CD4-positive, alpha-beta memory T cell (primary cell): ENCODE measurements around the gene NPC2. TPM values are rescaled to one million over a fixed set of nuclear protein-coding genes. Genes with fewer than 3 reads are reported as not detected.
A peak's percentile ranks its signal among the peaks of the same experiment; 100 is the strongest.

Source experiments
- CTCF ChIA-PET: fragments of 350-600 bp; sonication (Branson Sonifier 250); formaldehyde crosslinking; loops from one replicate; lab custom pipeline; 2021; ENCODE audit warnings: inconsistent platforms; ENCODE audit not compliant: partially characterized antibody; lab: Charles Lee
- POLR2A ChIA-PET: fragments of 350-600 bp; sonication (Branson Sonifier 250); formaldehyde crosslinking; loops from one replicate; lab custom pipeline; 2021; ENCODE audit not compliant: partially characterized antibody; lab: Charles Lee
- DNase-seq, 5 donors: peaks; one replicate each; pipeline versions ENCODE4 v3.0.0 to v3.0.0-alpha.2; 2020 to 2022; ENCODE audit warnings: mixed read lengths in 1 of 5
- H3K27ac ChIP-seq: one replicate; pipeline ENCODE4 v1.7.0; 2013; ENCODE audit warnings: low read depth, low read length
- H3K27me3 ChIP-seq: 2 replicates; pipeline ENCODE4 v1.7.0; 2013; ENCODE audit warnings: mild to moderate bottlenecking, low read length, moderate library complexity; ENCODE audit not compliant: insufficient read depth
- H3K36me3 ChIP-seq: 2 replicates; pipeline ENCODE4 v1.7.0; 2013; ENCODE audit warnings: mild to moderate bottlenecking, low read length, moderate library complexity; ENCODE audit not compliant: insufficient read depth
- H3K4me1 ChIP-seq: 2 replicates; pipeline ENCODE4 v1.7.0; 2013; ENCODE audit warnings: mild to moderate bottlenecking, low read length, moderate library complexity; ENCODE audit not compliant: insufficient read depth
- H3K4me3 ChIP-seq, 2 donors: one replicate each; pipeline ENCODE4 v1.7.0; 2013; ENCODE audit warnings: low read length in 2 of 2, mild to moderate bottlenecking in 1 of 2
- H3K9me3 ChIP-seq, 2 donors: one replicate each; pipeline ENCODE4 v1.7.0; 2013; ENCODE audit warnings: low read length in 2 of 2, control low read depth in 1 of 2; ENCODE audit not compliant: control insufficient read depth in 1 of 2
- H3K27ac Mint-ChIP-seq, 7 donors: one replicate each; pipeline ENCODE4 v1.8.0; 2020 to 2021; ENCODE audit warnings: mixed read lengths in 7 of 7, mild to moderate bottlenecking in 6 of 7, inconsistent platforms in 3 of 7, moderate library complexity in 3 of 7
- H3K27me3 Mint-ChIP-seq, 2 donors: one replicate each; pipeline ENCODE4 v1.8.0; 2020 to 2021; ENCODE audit warnings: mixed read lengths in 2 of 2
- H3K36me3 Mint-ChIP-seq, 2 donors: one replicate each; pipeline ENCODE4 v1.8.0; 2020 to 2021; ENCODE audit warnings: mixed read lengths in 2 of 2, inconsistent platforms in 1 of 2, mild to moderate bottlenecking in 1 of 2
- H3K4me1 Mint-ChIP-seq, 4 donors: one replicate each; pipeline ENCODE4 v1.8.0; 2020 to 2021; ENCODE audit warnings: mixed read lengths in 4 of 4, mild to moderate bottlenecking in 1 of 4
- H3K4me3 Mint-ChIP-seq, 8 donors: one replicate each; pipeline ENCODE4 v1.8.0; 2020 to 2021; ENCODE audit warnings: mixed read lengths in 8 of 8, mild to moderate bottlenecking in 7 of 8, moderate library complexity in 6 of 8, inconsistent platforms in 3 of 8
- H3K9me3 Mint-ChIP-seq, 8 donors: one replicate each; pipeline ENCODE4 v1.8.0; 2020 to 2021; ENCODE audit warnings: mixed read lengths in 8 of 8, mild to moderate bottlenecking in 5 of 8, inconsistent platforms in 3 of 8, moderate library complexity in 1 of 8
- intact Hi-C: fragments of 100-400 bp; cut with micrococcal nuclease; formaldehyde crosslinking; loops from one replicate; pipeline ENCODE4 v1.15.1; 2023
- polyA plus RNA-seq, 2 donors: library from polyadenylated mRNA; unstranded; fragments of 300-500 nt; fragmentation: Illumina TruSeq; gene quantifications; one replicate each; pipeline ENCODE4 v1.2.3, GENCODE V29; 2021
- total RNA-seq, 2 experiments: library from RNA; stranded (reverse); gene quantifications; one replicate each; pipeline ENCODE4 v1.2.3, GENCODE V29; 2021

NPC2 gene
- total and polyA plus RNA-seq, 4 experiments from 2014 or later = 50.9 to 89.9 (median 68.8) TPM

- no peaks in the 10 kb centered on the region for H3K27me3 ChIP-seq
- CTCF ChIA-PET = interaction anchor here (0.7 to 2.0 kb wide), 3 partner anchors 11 to 125 kb away, joined by 3 to 5 read pairs (median 5); partner anchors contain the start of gene LTBP2
- Mint-ChIP-seq H3K4me3 (no peak within 1 kb of the TSS), H3K27me3 (no peaks in the 10 kb centered on the region), H3K27ac (peak within 1 kb of the TSS in 6 of 7 donors; percentile 91 to 97 (median 94)), H3K9me3 (no peaks in the 10 kb centered on the region), H3K36me3 (peaks cover 5 to 10% of the 10 kb centered on the region in 2 donors), H3K4me1 (peaks cover 24 to 31% (median 27%) of the 10 kb centered on the region in 4 donors)
- peak; percentile 97 to 100 (median 99) for DNase-seq
- H3K36me3 ChIP-seq = no peaks in the 10 kb centered on the region
- intact Hi-C loops = loop anchor here (1.0 to 10.0 kb wide), 8 partner anchors 125 to 1659 kb away; partner anchors contain the start of genes ABCD4, ACYP1, EIF2B2 and ERG28
- H3K4me3 ChIP-seq = peak within 1 kb of the TSS; percentile 79 to 89
- H3K9me3 ChIP-seq = no peaks in the 10 kb centered on the region
- POLR2A ChIA-PET = interaction anchor here (0.6 to 2.1 kb wide), 4 partner anchors 25 to 1435 kb away, joined by 3 to 9 read pairs (median 3); no protein-coding TSS in a partner anchor
- H3K27ac ChIP-seq = peak within 1 kb of the TSS; percentile 86
- H3K4me1 ChIP-seq = peaks cover 39% of the 10 kb centered on the region
Measured at GRCh38 chr14:74493343-74494261, 497 bp upstream of the NPC2 start, which contains the start of gene ISCA2. TSS of gene ISCA2 (plus strand) at chr14:74493765. CDS start at chr14:74493775, 10 bp downstream.

GRCh38 chr14:74491956-74492775 lies 939 bp downstream of the NPC2 start:
- peak in 2 of 5 donors; percentile 14 to 18 for DNase-seq
- H3K27ac ChIP-seq = peak overlapping the region; percentile 71
- intact Hi-C loops = loop anchor here (1.0 to 10.0 kb wide), 7 partner anchors 127 to 1660 kb away; partner anchors contain the start of genes ABCD4, ACYP1, ERG28 and GPATCH2L
- POLR2A ChIA-PET = interaction anchor here (0.6 to 2.1 kb wide), 3 partner anchors 126 to 732 kb away, joined by 3 to 9 read pairs (median 4); no protein-coding TSS in a partner anchor
- peaks cover 21 to 27% (median 26%) of the 10 kb centered on the region in 4 donors for H3K4me1 Mint-ChIP-seq
- H3K9me3 Mint-ChIP-seq = no peaks in the 10 kb centered on the region
- H3K4me3 Mint-ChIP-seq = no peak overlapping the region
- no peak overlapping the region for H3K27ac Mint-ChIP-seq
- peak overlapping the region; percentile 79 for H3K4me3 ChIP-seq
- peaks cover 0 to 9% of the 10 kb centered on the region in 2 donors for H3K36me3 Mint-ChIP-seq
- H3K36me3 ChIP-seq = no peaks in the 10 kb centered on the region
- no peaks in the 10 kb centered on the region for H3K27me3 Mint-ChIP-seq
- CTCF ChIA-PET = interaction anchor here (0.7 to 2.0 kb wide), 4 partner anchors 10 to 131 kb away, joined by 3 to 5 read pairs (median 3); no protein-coding TSS in a partner anchor
- H3K9me3 ChIP-seq = no peaks in the 10 kb centered on the region
- H3K4me1 ChIP-seq = peaks cover 39% of the 10 kb centered on the region
- H3K27me3 ChIP-seq = no peaks in the 10 kb centered on the region

DNA sequence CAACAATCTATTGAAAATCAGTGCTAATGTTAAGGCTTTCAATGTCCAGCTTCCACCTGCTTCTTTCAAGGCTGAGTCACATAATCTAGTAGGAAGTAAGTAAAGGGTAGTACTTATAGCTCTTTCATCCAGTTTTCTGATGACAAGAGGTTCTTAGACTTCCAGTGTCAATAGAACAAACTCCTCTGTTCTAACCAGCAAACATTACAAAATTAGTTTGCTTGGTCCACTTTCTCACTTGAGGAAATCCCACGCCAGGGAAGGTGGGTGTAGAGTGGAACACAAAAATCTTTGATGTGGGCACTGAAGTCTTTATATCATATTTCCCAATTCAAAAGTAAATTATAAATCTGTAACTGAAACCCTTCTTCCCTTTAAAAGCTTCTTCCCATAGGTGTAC lies 2.6 kb downstream of the NPC2 start:
- Mint-ChIP-seq H3K4me3 (no peak overlapping the region), H3K27me3 (no peaks in the 10 kb centered on the region), H3K27ac (no peak overlapping the region), H3K36me3 (peaks cover under 1 to 7% of the 10 kb centered on the region in 2 donors), H3K4me1 (peaks cover 20 to 27% (median 23%) of the 10 kb centered on the region in 4 donors), H3K9me3 (no peaks in the 10 kb centered on the region)
- POLR2A ChIA-PET = no interaction called here
- H3K36me3 ChIP-seq = no peaks in the 10 kb centered on the region
- CTCF ChIA-PET = interaction anchor here (0.8 to 1.7 kb wide), 5 partner anchors 9 to 127 kb away, joined by 3 to 5 read pairs (median 3); no protein-coding TSS in a partner anchor
- peaks cover 32% of the 10 kb centered on the region for H3K4me1 ChIP-seq
- DNase-seq = no peak
- no peak overlapping the region for H3K4me3 ChIP-seq
- H3K9me3 ChIP-seq = no peaks in the 10 kb centered on the region
- no peak overlapping the region for H3K27ac ChIP-seq
- intact Hi-C loops = loop anchor here (5.0 to 10.0 kb wide), 3 partner anchors 454 to 1662 kb away; partner anchors contain the start of genes ACYP1 and GPATCH2L
- H3K27me3 ChIP-seq = no peaks in the 10 kb centered on the region

DNA sequence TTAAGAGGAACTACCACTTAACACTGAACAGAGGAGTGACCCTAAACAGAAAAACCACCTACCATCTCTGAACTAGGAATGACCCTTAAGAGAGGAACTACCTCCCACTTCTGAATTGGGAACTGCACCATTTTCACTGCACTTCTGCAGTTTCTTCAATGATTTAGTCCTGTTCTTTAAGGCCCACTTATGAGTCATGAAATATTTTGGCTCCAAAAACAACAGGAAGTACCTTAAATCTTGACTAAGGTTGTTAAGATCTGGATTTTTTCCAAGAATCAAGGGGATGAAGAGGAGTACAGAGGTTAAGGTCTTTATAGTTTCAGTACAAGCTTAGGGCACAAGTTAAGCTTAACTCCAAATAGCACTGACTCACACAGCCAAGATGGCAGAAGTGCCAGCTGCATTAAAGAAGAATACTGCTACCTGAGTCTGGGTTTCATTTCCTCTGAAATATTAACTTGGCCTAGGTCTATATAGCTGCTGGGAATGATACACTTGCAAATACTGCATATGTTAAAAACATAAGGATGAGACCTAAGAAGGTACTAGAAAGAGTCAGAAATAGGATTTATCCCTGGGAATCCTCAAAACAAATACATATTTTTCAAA lies 4.2 kb downstream of the NPC2 start:
- H3K4me3 ChIP-seq = no peak overlapping the region
- Mint-ChIP-seq H3K9me3 (no peaks in the 10 kb centered on the region), H3K27me3 (no peaks in the 10 kb centered on the region), H3K4me3 (no peak overlapping the region), H3K36me3 (peaks cover 13 to 14% of the 10 kb centered on the region in 2 donors), H3K27ac (no peak overlapping the region), H3K4me1 (peaks cover 7 to 11% (median 9%) of the 10 kb centered on the region in 4 donors)
- H3K9me3 ChIP-seq = no peaks in the 10 kb centered on the region
- DNase-seq = no peak
- peaks cover 4% of the 10 kb centered on the region for H3K36me3 ChIP-seq
- H3K27ac ChIP-seq = no peak overlapping the region
- intact Hi-C loops = no loop called here
- POLR2A ChIA-PET = no interaction called here
- H3K4me1 ChIP-seq = peaks cover 17% of the 10 kb centered on the region
- CTCF ChIA-PET = no interaction called here
- H3K27me3 ChIP-seq = no peaks in the 10 kb centered on the region

GRCh38 chr14:74486164-74486563 lies 6.9 kb downstream of the NPC2 start:
- Histone ChIP-seq H3K4me3 (no peak overlapping the region), H3K36me3 (peaks cover 10% of the 10 kb centered on the region), H3K27ac (no peak overlapping the region), H3K9me3 (no peaks in the 10 kb centered on the region), H3K4me1 (peaks cover 5% of the 10 kb centered on the region), H3K27me3 (no peaks in the 10 kb centered on the region)
- Mint-ChIP-seq H3K27me3 (no peaks in the 10 kb centered on the region), H3K4me1 (peaks cover 5 to 10% (median 7%) of the 10 kb centered on the region in 4 donors), H3K4me3 (no peak overlapping the region), H3K27ac (no peak overlapping the region), H3K36me3 (peaks cover 23 to 27% of the 10 kb centered on the region in 2 donors), H3K9me3 (no peaks in the 10 kb centered on the region)
- CTCF ChIA-PET = interaction anchor here (1.2 kb wide), 1 partner anchor 8 kb away, joined by 3 read pairs; no protein-coding TSS in a partner anchor
- POLR2A ChIA-PET = interaction anchor here (1.2 kb wide), 1 partner anchor 20 kb away, joined by 3 read pairs; no protein-coding TSS in a partner anchor
- no peak for DNase-seq
- intact Hi-C loops = no loop called here

GRCh38 chr14:74483321-74483720 lies 9.8 kb downstream of the NPC2 start:
- CTCF ChIA-PET = no interaction called here

More at GRCh38 chr14:74483321-74483720, 9.8 kb downstream of the NPC2 start:
- DNase-seq = no peak
- H3K4me3 Mint-ChIP-seq = no peak overlapping the region
- no peak overlapping the region for H3K4me3 ChIP-seq
- no peaks in the 10 kb centered on the region for H3K4me1 Mint-ChIP-seq
- intact Hi-C loops = no loop called here
- peaks cover 17% of the 10 kb centered on the region for H3K36me3 ChIP-seq
- no peaks in the 10 kb centered on the region for H3K27me3 Mint-ChIP-seq
- H3K27ac ChIP-seq = no peak overlapping the region
- H3K9me3 ChIP-seq = no peaks in the 10 kb centered on the region
- H3K4me1 ChIP-seq = no peaks in the 10 kb centered on the region
- POLR2A ChIA-PET = no interaction called here
- no peaks in the 10 kb centered on the region for H3K9me3 Mint-ChIP-seq
- peaks cover 44 to 46% of the 10 kb centered on the region in 2 donors for H3K36me3 Mint-ChIP-seq
- no peaks in the 10 kb centered on the region for H3K27me3 ChIP-seq
- H3K27ac Mint-ChIP-seq = no peak overlapping the region
